ENCODE measurements around the gene ADA.
"Not testable (repeated sequence)": the region's sequence is repeated elsewhere in the genome, so short reads cannot be mapped to it uniquely, and the experiment has no call there.

ADA gene

DNA sequence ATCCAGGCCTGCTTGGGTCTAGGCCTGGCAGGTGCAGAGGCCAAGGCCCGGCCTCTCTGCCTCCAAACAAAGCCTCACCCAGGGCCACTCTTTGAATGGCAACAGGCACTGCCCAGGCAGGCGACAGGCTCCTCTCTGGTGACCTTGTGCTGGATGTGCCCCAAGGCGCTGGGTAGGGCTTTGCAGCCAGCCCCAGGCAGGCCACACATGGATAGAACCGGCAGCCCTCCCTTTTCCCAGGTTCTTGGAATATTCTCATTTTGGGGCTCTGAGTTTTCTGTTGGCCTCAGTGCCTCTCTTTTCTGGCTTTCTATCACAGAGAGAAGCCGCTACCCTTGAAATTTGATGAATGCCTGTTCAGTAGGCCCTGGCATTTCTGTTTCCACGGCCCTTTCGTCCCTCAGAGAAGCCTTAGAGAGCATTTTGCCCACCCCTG, 50.2 kb downstream of the ADA start:
- no peak overlapping the region for H3K4me3 ChIP-seq (ENCODE audit: low read depth, low read length)

DNA sequence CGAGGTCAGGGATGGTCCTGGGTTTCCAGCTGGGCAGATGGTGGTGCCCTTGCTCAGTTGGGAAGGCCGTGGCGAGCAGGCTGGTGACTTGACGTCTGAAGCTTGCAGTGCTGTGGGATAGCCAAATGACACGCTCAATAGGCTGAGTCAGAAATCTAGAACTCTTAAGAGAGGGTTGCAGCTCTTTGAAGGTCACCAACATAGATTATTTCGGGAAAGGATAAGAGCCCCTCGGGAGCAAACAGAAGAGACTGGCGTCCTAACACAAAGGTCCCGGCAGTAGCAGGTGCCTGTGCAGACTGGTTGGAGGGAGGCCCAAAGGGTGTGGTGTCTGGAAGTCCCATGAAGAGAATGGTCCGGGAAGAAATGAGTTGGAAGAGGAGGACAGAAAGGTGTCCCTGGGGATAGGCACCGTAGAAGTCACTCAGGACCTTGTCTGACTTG, 50.7 kb downstream of the ADA start:
- no peak overlapping the region for H3K4me3 ChIP-seq (ENCODE audit: low read depth, low read length)

DNA sequence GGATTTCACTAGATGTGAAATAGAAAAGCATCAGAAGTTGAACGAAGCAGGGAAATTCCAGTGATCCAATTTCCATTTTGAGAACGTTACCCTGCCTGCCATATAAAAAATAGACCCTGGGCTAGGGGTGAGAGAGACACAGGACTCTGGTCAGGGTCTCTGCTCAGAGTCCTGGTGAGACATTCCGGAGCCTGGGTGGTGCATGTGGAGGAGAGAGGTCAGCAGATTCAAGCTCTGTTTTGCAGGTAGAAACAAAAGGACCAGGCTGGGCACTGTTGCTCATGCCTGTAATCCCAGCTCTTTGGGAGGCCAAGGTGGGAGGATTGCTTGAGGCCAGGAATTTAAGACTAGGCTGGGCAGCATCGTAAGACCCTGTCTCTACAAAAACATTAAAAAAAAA, 51.2 kb downstream of the ADA start:
- no peak overlapping the region for H3K4me3 ChIP-seq (ENCODE audit: low read depth, low read length)

DNA sequence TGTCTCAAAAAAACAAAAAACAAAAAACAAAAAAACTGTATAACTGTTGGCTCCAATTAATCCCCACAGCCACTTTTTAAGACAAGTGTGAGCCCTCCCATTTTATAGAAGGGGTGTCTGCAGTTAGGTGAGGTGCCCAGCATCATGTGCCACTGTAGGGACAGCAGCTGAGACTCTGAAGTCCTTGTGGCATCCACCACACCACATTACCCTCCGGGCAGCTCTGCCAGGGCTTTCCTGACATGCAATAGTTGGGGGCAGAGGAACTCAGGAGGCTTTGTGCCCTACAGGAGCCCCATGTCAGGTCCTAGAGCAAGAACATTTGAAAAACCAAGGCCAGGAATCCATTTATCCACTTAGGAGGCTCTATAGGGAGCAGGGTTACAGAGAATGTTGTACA, 51.8 kb downstream of the ADA start:
- no peak overlapping the region for H3K4me3 ChIP-seq (ENCODE audit: low read depth, low read length)

DNA sequence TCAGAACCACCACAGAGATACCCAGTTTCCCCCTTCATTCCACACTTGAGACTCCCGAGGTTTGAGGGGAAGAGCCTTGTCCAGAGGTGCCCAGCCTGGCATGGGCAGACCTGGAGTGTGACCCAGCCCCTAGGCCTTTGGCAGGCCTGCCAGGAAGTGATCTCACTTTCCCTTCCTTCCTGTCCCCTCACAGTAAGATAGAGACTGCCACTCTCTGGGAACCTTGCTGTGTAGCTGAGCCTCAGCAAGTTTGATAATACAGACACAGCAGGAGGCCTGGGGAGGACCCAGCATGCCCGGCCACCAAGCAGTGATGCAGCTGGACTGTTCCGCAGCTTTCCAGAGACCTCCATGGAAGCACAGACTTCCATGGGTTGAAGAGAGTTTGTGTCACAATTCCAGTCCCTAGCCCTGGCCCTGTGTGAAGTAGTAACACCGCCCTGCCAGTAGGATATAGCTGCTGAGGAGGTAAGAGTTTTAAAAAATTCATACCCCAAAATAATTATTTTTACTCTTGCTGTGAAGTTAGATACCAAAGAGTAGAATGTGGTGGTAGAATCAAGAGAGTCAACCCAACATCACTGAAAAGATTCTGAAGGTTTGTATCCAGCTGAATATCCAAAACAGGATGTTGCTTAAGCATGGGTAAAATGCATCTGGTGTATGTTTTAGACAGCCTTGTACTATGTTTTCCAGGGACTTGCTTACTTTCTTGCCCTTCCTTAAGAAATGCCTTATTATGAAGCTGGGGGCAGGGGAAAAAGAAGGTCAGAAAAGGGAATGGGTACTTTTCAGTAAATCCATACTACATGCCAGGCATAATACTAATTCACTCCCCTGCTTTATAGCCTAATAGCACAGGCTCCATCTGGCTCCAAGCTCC, 52.8 kb downstream of the ADA start:
- H3K4me3 ChIP-seq (ENCODE audit: low read depth, low read length) = no peak overlapping the region

DNA sequence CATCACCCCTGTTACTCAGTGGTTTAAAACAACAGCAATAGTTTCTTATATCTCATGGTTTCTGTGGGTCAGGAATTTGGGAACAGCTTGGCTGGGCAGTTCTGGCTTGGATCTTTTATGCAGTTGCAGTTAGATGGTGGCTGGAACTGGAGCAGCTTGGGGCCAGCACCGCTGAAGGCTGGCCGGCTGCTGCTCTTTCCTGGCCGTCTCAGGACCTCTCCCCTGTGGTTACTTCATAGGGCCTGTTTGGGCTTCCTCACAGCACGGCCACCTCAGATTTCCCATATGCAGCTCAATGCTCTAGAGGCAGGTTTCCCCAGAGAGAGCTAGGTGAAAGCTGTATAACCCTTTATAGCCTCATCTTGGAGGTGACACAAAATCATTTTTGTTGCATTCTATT, 53.6 kb downstream of the ADA start:
- H3K4me3 ChIP-seq (ENCODE audit: low read depth, low read length) = no peak overlapping the region

DNA sequence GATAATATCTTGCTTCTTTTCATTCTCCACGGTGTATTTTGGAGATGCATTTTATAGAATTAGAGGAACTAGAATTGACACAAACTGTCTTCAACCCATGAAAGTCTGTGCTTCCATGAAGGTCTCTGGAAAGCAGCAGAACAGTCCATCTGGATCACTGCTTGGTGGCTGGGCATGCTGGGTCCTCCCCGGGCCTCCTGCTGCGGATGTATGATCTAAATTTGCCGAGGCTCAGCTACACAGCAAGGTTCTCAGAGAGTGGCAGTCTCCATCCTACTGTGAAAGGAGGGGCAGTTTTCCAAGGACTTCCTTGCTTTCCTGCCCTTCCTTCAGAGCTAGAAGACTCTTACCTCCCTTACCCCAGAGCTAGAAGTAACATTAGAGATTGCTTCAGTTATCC, 54.0 kb downstream of the ADA start:
- no peak overlapping the region for H3K4me3 ChIP-seq (ENCODE audit: low read depth, low read length)

DNA sequence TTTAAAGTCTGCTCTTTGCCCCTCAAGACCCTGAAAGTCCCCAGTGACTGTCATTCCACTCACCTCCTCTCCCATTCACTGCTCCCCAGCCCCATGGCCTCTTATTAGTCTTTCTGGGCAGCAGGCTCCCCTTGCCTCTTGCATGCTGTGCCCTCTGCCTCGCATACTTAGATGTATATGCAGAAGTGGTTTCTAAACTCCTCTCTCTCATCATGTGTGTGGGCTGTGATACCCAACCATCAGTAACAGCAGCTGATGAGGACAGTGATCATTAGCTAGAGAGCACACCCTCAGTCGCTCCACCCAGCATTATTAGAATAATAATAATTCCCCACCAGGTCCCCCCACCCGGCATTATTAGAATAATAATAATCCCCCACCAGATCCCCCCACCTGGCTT, 54.6 kb downstream of the ADA start:
- H3K4me3 ChIP-seq (ENCODE audit: low read depth, low read length) = no peak overlapping the region

DNA sequence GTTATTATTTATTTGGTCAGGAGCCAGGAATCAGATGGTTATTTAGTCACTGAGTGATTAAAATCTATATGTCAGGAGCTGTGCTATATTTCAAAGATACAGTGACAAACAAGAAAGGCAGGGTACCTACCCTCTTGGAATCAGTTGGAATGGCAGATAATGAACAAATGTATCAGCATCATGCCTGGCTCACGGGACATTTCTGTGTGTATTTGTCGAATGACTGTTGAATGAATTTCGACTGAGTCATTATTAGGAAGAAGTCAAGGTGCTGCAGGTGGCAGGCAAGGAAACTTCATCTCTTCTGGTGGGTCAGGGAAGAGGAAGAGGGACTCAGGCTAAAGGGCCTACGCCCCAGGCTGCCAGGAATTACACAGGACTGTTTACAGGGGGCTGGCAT, 55.5 kb downstream of the ADA start:
- no peak overlapping the region for H3K4me3 ChIP-seq (ENCODE audit: low read depth, low read length)

DNA sequence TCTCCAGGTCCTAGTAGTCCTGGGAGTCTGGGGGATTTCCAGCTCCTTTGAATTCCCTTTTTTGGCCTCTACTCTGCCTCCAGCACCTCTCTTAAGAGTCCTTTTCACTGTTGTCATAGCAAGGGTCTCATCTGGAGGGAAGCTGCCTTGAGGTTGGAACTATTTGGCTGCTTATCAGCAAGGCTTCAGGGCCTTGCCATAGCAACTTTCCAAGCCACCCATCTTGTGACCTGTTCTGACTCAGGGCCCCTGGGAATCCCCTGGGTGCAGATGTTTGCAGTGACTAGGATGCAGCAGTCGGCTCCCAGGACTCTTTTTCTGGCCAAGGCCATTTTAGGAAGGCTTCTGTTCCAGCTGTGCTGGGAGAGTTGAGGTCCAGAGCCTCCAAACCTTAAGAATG, 56.8 kb downstream of the ADA start:
- no peak overlapping the region for H3K4me3 ChIP-seq (ENCODE audit: low read depth, low read length)

DNA sequence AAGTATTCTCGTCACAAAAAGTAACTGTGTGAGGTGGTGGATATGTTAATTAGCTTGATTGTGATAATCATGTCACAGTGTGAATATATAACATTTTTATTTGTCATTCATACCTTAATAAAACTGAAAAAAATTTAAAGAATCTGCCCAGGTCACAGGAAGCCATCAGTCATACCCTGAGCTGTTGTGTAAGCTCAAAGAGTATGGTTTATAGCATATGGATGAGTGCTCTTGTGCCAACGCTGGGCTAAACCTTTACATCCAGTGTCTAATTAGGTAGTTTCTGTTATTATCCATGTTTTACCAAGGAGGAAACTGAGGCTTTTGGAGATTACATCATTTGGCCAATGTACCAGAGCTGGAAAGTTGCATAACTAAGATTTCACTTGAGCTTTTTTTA, 57.7 kb downstream of the ADA start:
- no peak overlapping the region for H3K4me3 ChIP-seq (ENCODE audit: low read depth, low read length)

DNA sequence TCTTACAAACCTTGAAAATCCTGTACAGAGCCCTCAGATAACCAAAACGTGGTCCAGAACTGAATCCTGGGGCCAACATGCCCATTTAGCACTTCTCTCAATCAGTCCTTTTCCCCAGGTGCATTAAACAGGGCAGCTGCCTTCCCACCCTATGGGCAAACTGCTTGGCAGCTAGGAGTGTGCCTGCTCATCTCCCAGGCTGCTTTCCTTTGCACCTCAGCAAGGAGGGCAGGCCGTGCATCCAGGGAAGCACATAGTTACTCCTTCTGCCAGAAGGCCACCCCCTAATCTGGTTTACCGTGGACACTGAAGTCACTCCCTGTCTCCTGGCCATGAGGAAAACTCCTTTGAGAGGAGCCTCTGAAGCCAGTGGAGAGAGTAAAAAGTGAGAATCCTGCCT, 59.1 kb downstream of the ADA start:
- H3K4me3 ChIP-seq (ENCODE audit: low read depth, low read length) = no peak overlapping the region

DNA sequence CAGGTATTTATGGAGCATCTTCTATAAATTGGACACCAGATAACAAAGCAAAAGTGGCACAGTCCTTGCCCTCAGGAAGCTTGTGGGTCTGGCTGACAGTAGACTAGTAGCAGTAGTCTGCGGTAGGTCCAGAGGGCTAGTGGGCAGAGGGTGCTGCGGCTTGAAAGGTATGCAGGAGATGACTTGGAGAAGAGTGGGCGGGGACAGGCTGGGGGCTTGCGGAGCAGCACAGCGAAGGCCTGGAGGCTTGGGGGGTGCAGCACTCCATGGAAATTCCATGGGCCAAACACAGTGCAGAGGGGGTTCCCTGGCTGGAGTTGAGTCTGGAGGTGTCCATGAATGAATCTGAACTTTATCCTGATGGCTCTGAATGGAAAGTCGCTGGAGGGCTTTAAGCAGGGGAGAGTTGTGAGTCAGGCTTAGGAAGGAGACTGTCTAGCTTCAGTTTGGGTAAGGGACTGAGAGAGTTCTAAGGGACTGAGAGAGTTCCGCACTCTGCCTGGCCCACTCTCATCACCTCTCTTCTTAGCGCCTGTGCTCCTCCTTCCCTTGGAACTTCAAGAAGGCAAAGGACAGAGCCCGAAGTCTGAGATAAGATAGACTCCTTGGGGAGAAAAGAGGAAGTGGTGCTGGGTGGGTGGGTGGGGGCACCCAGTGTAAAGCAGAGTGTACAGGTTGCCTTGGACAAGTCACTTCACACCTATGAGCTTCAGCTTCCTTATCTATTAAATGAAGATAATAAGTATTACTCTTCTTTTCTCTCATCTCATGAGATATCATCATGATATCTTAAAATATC, 60.3 kb downstream of the ADA start:
- no peak overlapping the region for H3K4me3 ChIP-seq (ENCODE audit: low read depth, low read length)

DNA sequence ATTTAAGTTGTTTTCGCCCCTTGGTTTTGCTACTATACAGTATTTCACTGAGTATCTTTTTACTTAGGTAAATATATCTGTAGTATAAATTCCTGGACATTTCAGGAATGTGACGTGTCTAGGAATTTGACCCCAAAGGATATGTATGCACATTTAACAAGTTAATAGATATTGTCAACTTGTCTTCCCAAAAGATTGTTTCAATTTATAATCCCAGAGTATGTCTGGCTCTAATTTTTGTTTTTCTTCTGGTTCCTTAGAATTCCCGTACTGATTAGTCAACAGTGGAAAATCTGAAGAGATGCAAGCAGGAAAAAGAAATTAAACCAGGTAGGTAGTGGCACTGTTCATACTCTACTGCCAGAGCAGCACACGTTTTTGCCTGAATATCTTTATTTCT, 62.0 kb downstream of the ADA start:
- H3K4me3 ChIP-seq (ENCODE audit: low read depth, low read length) = no peak overlapping the region

DNA sequence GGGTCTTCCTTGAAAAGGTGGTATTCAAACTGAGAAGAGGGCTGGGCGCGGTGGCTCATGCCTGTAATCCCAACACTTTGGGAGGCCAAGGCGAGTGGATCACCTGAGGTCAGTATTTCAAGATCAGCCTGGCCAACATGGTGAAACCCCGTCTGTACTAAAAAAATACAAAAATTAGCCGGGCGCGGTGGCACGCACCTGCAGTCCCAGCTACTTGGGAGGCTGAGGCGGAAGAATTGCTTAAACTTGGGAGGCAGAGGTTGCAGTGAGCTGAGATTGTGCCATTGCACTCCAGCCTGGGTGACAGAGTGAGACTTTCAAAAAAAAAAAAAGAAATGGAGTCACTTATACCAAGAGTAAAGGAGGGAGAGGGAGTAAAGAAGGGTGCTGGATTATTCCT, 63.2 kb downstream of the ADA start:
- H3K4me3 ChIP-seq (ENCODE audit: low read depth, low read length) = not testable (repeated sequence)

DNA sequence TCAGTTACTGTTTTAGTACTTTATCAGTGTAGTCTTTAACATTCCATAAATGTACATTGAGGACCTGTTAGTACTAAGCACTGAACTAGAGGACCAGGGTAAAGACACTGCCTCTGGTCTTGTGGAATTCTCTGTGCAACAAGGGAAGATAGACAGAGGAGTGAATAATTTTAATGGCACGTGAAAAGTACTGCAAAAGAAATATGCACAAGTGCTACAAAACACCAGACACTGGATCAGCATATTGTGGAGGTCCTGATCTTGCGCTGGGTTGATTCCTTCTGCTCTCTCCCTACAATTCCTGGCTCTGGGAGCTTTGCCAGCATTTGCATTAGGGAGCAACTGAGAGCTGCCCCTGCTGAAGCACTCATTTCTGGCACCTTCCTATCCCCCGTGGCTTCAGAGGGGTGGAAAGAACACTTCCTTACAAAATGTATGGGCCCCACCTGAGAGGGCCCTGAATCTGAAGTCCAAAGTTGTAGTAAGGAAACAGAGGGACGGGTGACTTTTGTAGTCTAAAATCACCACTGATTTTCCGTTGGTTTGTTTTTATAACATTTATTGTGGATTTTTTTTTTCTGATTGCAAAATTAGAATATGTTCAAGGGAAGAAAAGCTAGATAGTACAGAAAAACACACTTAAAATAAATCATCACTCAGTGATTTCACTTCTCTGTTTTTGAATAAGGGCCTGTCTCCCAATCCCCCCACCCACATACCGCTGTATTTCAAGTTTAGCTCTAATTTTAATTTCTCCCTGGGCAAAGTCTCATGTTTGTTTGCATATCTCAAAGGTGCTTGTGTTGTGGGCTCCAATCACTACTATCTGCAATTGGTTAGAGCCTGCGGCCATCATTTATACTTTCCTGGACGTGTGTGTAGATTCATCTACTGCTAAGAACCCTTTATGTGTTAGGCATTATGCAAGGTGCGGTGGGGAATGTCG, 64.2 kb downstream of the ADA start:
- H3K4me3 ChIP-seq (ENCODE audit: low read depth, low read length) = no peak overlapping the region

DNA sequence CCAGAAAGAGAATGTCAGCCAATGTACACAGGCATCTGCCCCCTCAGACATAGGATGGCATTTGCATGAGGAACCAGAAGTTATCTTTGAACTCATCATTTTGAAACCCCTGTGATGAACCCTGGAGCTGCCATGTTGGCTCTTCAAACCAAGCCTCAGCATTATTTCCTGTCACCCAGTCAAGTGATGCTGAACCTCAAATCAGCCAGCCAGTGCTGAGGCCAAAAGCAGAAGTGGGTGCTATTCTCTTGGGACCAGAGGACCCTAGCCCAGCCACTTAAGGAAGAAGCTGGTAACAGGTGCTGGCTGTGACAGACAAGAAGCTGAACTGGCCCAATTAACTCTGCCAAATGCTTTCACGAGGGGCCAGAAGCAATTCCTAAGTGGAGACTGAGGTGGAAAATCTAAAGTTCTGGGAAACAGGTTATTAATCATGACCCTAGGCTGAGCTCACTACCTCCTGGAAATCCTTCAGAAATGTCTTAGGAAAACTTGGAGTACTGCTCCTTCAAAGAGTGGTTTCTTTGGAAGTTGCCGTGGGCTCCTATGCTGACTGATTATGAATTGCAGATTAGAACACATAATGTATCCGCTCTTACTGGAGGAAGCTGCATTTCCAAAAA, 65.1 kb downstream of the ADA start:
- no peak overlapping the region for H3K4me3 ChIP-seq (ENCODE audit: low read depth, low read length)

DNA sequence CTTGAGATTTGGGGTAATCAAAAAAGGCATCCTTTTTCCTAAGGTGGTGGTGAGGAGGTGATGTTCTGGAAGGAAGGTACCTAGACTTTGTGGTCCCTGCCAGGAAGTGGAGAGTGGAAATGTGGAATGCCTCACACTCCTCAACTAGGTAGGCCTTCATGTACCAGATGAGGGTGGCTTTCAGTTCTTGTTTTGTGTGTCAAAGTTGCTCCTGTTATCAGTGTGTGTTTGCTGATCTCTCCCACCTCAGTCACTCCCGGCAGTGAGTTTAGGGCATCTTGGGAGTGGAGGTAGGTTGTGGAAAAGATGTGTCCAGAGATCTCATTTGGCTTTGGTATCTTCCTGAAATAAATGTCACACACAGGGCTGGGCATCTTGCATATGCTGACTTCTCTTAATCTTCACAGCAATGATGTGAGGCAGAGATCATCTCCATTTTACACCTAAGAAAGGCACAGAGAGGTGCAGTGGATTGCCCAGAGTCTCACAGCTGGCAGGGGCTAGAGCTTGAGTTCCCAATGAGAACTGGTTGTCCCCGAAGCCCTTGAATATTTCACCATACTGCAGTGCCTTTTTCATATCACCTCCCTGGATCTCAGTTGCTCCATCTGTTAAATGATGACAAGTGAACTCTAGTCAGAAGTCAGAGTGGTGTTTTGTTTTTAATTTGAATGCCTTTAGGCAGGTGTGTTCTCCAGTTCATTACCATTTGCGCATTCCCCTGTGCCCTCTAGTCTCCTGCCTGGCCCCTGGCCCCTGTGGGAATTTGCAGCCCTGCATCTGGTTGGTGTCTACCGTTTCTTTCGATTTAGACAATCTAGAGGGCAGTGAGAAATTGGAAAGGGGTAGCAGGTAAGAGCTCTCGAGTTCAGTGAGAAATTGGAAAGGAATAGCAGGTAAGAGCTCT, 66.2 kb downstream of the ADA start:
- H3K4me3 ChIP-seq (ENCODE audit: low read depth, low read length) = no peak overlapping the region

DNA sequence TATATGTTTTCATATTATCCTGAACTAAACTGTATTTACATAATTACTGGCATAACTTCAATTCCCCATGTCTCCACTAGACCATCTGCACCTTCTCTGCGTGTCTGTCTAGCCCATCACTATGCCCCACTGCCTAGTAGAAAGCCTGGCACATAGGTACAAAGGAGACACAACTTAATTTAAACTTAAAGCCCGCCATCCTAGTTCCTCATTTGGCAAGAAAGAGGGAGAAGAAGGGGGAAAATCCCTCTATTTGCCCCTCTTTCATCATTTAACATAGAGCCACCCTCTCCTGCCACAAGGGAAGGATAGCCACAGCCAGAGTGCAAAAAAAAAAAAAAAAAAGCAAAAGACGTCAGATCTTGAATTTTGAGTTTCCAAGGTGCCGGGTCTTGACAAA, 67.3 kb downstream of the ADA start:
- H3K4me3 ChIP-seq (ENCODE audit: low read depth, low read length) = no peak overlapping the region

DNA sequence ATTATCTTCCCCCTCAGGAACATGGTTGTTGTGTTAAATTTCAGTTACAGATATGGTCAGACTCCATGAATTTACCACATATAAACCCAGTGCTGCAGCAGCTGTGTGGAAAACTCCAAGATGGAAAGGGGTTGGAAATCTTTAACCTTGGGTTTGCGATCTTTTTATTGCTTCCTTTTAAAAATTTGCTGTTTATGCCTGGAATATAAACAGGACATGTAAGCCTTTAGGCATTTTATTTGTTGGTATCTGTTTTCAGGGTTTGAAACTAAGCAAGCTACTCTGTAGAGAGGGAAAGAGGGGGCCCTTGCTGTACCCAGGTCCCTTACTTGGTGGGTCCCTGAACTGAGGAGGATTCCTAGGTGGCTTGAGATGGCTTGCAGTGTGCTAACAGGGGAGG, 68.3 kb downstream of the ADA start:
- H3K4me3 ChIP-seq (ENCODE audit: low read depth, low read length) = no peak overlapping the region

Measured in iPS-11a (cell line).